A549 (cell line): ENCODE data around the gene ACR.
"Not testable (repeated sequence)": the region's sequence is repeated elsewhere in the genome, so short reads cannot be mapped to it uniquely, and the experiment has no call there.

Experiments used
- CBX2 ChIP-seq: fragments of 200-600 bp; sonication (generic); IDR thresholded peaks from 2 replicates; pipeline ENCODE4 v1.6.1; 2016; ENCODE audit warnings: low read depth, mild to moderate bottlenecking, borderline replicate concordance
- CTCF ChIP-seq: fragments of >200 bp; sonication (Bioruptor Twin); formaldehyde crosslinking; IDR thresholded peaks from 3 replicates; pipeline ENCODE4 v1.5.1; 2016
- EP300 ChIP-seq, 2 experiments: fragments of >200 bp; sonication (Bioruptor Twin); formaldehyde crosslinking; IDR thresholded peaks; 2 replicates in 1 of 2; 3 replicates in 1 of 2; pipeline ENCODE4 v1.6.1; 2016 to 2017
- GATA3 ChIP-seq: IDR thresholded peaks from 2 replicates; pipeline ENCODE4 v1.6.1; 2012; ENCODE audit warnings: borderline replicate concordance
- JUN ChIP-seq, 2 experiments: fragments of >200 bp; sonication (Bioruptor Twin); formaldehyde crosslinking; IDR thresholded peaks; 2 replicates in 1 of 2; 3 replicates in 1 of 2; pipeline ENCODE4 v1.6.1; 2016 to 2017
- MAX ChIP-seq: IDR thresholded peaks from 2 replicates; pipeline ENCODE4 v1.6.1; 2012
- MAZ ChIP-seq: fragments of 150-350 bp; IDR thresholded peaks from 2 replicates; pipeline ENCODE4 v1.6.1; 2014; ENCODE audit warnings: antibody characterized with exemption, low read depth, low read length, borderline replicate concordance
- PHF8 ChIP-seq: fragments of 200-600 bp; sonication (generic); IDR thresholded peaks from 2 replicates; pipeline ENCODE4 v1.6.1; 2016; ENCODE audit warnings: low read depth, mild to moderate bottlenecking, antibody characterized with exemption, moderate library complexity, borderline replicate concordance
- POLR2A ChIP-seq: IDR thresholded peaks from 2 replicates; pipeline ENCODE4 v1.6.1; 2012; ENCODE audit warnings: mild to moderate bottlenecking, low read length
- RFX5 ChIP-seq: fragments of 450-650 bp; IDR thresholded peaks from 2 replicates; pipeline ENCODE4 v1.7.1; 2014; ENCODE audit warnings: antibody characterized with exemption, mild to moderate bottlenecking, moderate library complexity
- SREBF2 ChIP-seq: fragments of 450-650 bp; IDR thresholded peaks from 2 replicates; pipeline ENCODE4 v1.6.1; 2014; ENCODE audit warnings: mild to moderate bottlenecking, moderate library complexity
- TF ChIP-seq, protein P1 (sequence below): fragments of >200 bp; sonication (Bioruptor Twin); formaldehyde crosslinking; IDR thresholded peaks from 3 replicates; pipeline ENCODE4 v1.6.1; 2016

GRCh38 chr22:50755251-50755650 lies 17.2 kb downstream of the ACR start:
- not testable (repeated sequence) for TF ChIP-seq RFX5; MAX; CTCF; PHF8; EP300 (IDR thresholded peaks at IDR 0.05); POLR2A; MAZ; SREBF2; GATA3; CBX2; JUN (IDR thresholded peaks at IDR 0.05)
- TF ChIP-seq, protein P1, sequence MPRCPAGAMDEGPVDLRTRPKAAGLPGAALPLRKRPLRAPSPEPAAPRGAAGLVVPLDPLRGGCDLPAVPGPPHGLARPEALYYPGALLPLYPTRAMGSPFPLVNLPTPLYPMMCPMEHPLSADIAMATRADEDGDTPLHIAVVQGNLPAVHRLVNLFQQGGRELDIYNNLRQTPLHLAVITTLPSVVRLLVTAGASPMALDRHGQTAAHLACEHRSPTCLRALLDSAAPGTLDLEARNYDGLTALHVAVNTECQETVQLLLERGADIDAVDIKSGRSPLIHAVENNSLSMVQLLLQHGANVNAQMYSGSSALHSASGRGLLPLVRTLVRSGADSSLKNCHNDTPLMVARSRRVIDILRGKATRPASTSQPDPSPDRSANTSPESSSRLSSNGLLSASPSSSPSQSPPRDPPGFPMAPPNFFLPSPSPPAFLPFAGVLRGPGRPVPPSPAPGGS: not testable (repeated sequence)
